Stromal cell of bone marrow (primary cell): ENCODE measurements around the gene LKAAEAR1.
A peak's percentile ranks its signal among the peaks of the same experiment; 100 is the strongest.

Experiments
- DNase-seq: peaks from one replicate; pipeline ENCODE4 v3.0.0-alpha.2; 2012; ENCODE audit warnings: low read depth

LKAAEAR1 gene

GRCh38 chr20:64078934-64079272 lies 5.3 kb downstream of the LKAAEAR1 start:
- DNase-seq, result no peak

- DNase-seq, result no peak
Measured at GRCh38 chr20:64077876-64078551, 6.2 kb downstream of the LKAAEAR1 start.

GRCh38 chr20:64077541-64077875 lies 6.7 kb downstream of the LKAAEAR1 start:
- no peak for DNase-seq

- no peak for DNase-seq
Measured at GRCh38 chr20:64077094-64077493, 7.1 kb downstream of the LKAAEAR1 start.

GRCh38 chr20:64076061-64076997 lies 7.9 kb downstream of the LKAAEAR1 start:
- DNase-seq, result no peak

GRCh38 chr20:64075556-64075955 lies 8.6 kb downstream of the LKAAEAR1 start:
- DNase-seq, result no peak

DNA sequence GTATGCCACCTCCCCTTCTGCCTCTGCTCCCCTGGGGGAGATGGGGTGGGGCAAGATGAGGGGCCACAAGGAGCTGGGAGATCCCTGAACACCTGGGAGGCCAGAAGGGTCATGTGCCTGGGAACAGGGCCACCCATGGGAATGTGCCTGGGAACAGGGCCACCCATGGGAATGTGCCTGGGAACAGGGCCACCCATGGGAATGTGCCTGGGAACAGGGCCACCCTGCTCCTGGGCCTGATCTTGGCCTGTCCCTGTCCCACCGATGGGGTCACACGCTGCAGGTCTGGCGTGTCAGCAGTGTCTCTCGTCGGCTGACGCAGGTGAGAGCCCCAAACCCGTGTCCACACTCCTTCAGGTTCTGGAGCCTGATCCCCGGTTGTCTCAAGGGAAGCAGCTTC lies 9.2 kb downstream of the LKAAEAR1 start:
- no peak for DNase-seq

GRCh38 chr20:64074184-64074789 lies 9.9 kb downstream of the LKAAEAR1 start:
- DNase-seq, result no peak

DNA sequence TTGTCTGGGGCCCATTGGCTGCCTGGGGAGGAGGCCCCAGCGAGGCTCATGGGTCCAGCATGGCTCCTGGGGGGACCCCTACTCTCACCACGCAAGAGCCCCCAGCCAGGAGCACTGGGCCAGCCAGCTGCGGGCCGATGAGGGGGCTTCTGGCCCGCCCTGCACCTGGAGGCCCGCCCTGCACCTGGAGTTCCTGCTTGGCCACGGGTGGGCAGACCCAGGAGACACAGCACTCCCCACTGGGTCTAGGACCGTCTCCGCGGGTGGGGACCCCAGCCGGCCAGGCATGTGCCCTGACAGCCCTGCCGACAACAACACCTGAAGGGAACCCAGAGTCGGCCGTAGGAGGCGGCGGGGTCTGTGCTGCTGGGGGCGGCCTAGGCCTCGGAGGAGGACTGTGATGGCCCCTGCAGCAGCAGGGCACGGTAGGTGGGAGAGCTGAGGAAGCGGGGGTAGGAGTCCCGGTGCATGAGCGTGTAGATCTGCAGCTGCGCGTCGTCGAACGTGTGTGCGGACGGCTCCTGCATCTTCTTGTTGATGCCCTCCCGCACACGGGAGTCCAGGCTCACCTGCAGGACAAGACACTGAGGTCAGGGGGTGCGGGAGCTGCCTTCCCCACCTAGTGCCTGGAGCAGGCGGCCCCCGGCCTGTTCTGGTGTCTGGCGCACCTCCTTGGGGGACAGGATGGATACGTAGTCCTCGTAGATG lies 10.6 kb downstream of the LKAAEAR1 start:
- no peak for DNase-seq

DNA sequence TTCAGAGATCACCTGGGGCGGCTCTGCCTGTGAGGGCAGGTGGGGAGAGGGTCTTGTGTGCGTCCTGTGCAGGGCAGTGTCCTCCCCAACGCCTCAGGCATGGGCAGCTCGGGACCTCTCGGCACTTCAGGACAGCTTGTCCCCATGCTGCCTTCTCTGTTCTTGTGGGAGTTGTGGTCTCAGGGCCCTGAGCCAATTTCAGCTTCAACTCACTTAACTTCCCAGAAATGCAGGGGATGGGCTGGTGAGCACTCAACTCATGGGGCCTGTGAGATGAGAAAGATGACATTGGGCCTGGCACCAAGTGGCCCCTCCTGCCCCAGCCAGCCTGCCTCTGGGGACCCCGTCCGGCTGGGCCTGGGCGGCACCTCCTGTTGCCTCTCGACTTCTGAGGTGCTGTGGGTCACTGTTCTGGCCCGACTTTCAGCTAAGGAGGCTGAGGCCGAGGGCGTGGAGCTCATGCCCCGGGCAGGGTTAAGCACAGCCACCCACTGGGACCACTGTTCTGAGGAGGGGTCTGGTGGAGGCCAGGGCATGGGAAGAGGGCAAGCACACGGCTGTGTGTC lies 11.6 kb downstream of the LKAAEAR1 start:
- no peak for DNase-seq

DNA sequence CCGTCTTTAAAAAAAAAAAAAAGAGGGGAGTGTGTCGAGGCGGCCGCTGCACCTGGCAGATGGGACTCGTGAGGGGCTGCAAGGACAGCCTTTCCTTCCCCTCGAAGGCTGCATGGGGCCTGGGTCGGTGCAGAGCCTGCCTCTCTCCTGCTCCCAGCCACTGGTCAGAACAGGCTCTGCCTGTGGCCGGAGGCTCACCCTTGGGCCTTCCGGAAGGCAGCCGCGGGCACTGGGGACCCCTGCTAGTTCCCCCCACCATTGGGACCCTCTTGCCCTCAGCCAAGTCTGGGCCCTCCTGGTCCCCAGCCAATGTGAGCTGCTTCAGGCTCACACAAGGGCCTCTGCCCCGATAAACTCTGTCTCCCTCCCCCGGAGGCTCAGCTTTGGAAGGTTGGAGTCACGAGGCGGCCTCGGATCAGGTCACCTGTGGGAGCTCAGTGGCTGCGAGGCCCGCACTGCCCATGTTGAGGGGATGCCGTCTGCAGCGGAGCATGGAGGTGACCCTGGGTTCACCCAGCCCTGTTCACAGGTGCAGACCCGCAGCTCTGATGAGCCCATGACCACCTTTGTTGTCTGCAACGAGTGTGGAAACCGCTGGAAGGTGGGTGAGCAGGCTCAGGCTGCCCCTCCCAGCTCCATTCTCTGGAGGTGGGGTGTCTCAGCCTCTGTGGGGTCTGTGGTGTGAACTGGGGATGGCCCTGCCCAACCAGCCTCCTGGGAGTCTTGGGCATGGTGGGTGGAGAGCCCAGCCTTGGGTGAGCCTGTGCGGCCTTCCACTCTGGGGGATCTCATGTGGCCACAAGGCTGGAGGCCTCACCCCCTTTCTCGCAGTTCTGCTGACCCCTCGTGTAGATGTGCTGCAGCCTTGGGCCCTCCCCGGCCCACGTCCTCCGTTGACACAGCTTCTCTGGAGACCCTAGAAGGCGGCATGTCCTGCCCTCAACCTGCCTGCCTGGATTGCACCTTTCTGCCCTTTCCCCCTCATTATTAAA lies 12.6 kb downstream of the LKAAEAR1 start:
- no peak for DNase-seq

DNA sequence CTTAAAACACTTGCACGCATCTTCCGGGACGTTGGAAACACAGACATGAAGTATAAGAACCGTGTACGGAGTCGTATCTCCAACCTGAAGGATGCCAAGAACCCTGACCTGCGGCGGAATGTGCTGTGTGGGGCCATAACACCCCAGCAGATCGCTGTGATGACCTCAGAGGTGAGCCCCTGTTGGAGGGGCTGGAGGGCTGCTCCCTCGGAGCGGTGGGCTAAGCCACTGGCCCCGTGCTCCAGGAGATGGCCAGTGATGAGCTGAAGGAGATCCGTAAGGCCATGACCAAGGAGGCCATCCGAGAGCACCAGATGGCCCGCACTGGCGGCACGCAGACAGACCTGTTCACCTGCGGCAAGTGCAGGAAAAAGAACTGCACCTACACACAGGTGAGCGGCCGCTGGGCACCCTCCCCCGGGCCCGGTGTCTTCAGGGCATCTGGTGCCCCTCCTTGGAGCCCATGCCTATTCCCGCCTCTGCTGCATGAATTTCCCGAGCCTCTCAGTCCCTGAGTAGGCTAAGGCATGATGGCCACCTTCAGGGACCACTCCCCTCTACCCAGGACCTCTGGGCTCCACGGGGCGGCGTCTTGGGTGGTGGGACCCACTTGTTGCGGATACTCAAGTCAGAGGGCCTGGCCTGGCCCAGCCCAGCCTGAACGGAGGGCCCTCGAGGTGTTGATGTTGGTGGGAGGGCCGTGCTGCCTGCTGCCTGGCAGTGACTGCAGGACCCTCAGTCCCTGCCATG lies 13.8 kb downstream of the LKAAEAR1 start:
- DNase-seq, result no peak

- DNase-seq, result no peak
Measured at GRCh38 chr20:64069614-64070243, 14.5 kb downstream of the LKAAEAR1 start.

DNA sequence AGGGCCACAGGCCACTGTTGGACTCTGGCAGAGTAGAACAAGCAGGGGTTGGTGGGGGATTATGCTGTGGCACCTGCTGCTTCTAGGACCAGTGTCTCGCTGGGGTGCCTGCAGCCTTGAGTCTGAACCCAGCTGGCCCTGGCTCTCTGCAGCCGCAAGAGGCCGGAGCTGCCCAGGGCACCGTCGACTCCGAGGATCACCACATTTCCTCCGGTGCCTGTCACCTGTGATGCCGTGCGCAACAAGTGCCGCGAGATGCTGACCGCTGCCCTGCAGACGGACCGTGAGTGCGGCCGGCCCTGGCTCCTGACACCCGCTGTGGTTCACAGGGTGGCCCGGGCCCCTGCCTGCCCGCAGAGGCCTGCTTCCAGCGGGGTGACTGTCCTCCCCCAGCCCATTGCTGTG lies 15.0 kb downstream of the LKAAEAR1 start:
- no peak for DNase-seq

DNA sequence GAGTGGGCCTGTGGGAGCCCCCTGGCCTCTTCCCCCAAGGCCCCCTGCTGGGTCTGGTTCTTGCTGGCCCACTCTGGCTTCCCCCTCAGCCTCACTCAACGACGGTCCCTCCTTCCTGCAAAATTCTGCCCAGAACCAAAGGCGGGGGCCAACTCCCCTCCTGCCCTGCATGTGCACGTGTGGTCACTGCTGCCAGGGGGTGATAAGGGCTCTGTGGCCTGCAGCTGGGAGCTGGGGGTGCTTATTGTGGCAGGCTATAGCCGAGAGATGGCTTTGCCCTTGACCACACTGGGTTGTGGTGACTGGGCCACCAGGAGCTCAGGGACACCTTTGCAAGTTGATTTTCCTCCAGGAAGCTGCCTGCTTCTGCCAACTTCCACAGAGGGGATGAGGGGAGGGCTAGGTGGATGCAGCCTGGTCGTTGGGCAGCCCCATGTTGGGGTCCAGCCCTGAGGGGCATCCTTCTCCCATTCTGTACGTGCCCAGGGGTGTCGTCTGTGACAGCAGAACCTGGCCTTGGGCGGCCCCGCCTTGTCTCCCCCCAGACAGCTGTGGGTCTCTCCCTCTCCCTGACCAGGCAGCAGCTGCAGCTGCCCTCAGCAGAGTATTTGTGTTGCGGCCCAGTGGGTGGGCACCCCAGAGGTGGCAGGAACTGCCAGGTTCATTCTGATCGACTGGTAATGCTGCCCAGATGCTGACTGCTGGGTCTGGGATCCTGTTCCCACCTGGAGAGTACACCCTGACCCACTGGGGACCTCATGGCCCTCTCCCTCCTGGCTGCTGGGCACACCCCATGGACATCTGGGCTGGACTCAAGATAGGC lies 15.6 kb downstream of the LKAAEAR1 start:
- no peak for DNase-seq

GRCh38 chr20:64067733-64068307 lies 16.4 kb downstream of the LKAAEAR1 start:
- DNase-seq, result no peak

- DNase-seq, result no peak
Measured at GRCh38 chr20:64067005-64067632, 17.1 kb downstream of the LKAAEAR1 start.

- DNase-seq, result peak; percentile 39
Measured at GRCh38 chr20:64065974-64066343, 18.2 kb downstream of the LKAAEAR1 start.
